Ectodermal cell (in vitro differentiated cells): ENCODE results near the gene ANKS3.

ENCODE experiments used
- H3K27ac ChIP-seq: 2 replicates; pipeline ENCODE4 v1.7.0; 2013; ENCODE audit warnings: mild to moderate bottlenecking, low read depth, low read length; ENCODE audit not compliant: insufficient read depth, poor library complexity, severe bottlenecking
- H3K27me3 ChIP-seq: 2 replicates; pipeline ENCODE4 v1.7.0; 2013; ENCODE audit warnings: mild to moderate bottlenecking, low read length; ENCODE audit not compliant: insufficient read depth, control insufficient read depth, poor library complexity, severe bottlenecking
- H3K36me3 ChIP-seq: one replicate; pipeline ENCODE4 v1.7.0; 2013; ENCODE audit warnings: low read length; ENCODE audit not compliant: control insufficient read depth, insufficient read depth
- H3K4me1 ChIP-seq: one replicate; pipeline ENCODE4 v1.7.0; 2013; ENCODE audit warnings: low read length; ENCODE audit not compliant: control insufficient read depth, insufficient read depth
- H3K4me3 ChIP-seq: 2 replicates; pipeline ENCODE4 v1.7.0; 2013; ENCODE audit warnings: low read depth, low read length, control low read depth; ENCODE audit not compliant: insufficient read depth
- H3K9me3 ChIP-seq: 2 replicates; pipeline ENCODE4 v1.7.0; 2013; ENCODE audit warnings: mild to moderate bottlenecking, low read length, moderate library complexity; ENCODE audit not compliant: control insufficient read depth
- WGBS, 2 experiments: methylation state at CpG; one replicate each; pipeline ENCODE4 v1.1.7; 2013; ENCODE audit warnings: missing lambda C conversion rate in 2 of 2; 5-methylcytosine and 5-hydroxymethylcytosine counted together

The ANKS3 gene

GRCh38 chr16:4726616-4727015 is 7.5 kb downstream of the ANKS3 start:
- no peaks in the 10 kb centered on the region for H3K4me1 ChIP-seq
- H3K27ac ChIP-seq = no peak overlapping the region
- no peaks in the 10 kb centered on the region for H3K27me3 ChIP-seq
- WGBS, 2 experiments = 95% methylated on average over 18 of the region's 18 CpGs
- H3K4me3 ChIP-seq = no peak overlapping the region
- no peaks in the 10 kb centered on the region for H3K9me3 ChIP-seq
- peaks cover 22% of the 10 kb centered on the region for H3K36me3 ChIP-seq

- Histone ChIP-seq H3K9me3 (no peaks in the 10 kb centered on the region), H3K36me3 (peaks cover 16% of the 10 kb centered on the region), H3K27ac (no peak overlapping the region), H3K27me3 (no peaks in the 10 kb centered on the region), H3K4me3 (no peak overlapping the region), H3K4me1 (no peaks in the 10 kb centered on the region)
- 95% methylated on average over 11 of the region's 11 CpGs for WGBS, 2 experiments
Measured at GRCh38 chr16:4724661-4725270, 9.3 kb downstream of the ANKS3 start.

DNA sequence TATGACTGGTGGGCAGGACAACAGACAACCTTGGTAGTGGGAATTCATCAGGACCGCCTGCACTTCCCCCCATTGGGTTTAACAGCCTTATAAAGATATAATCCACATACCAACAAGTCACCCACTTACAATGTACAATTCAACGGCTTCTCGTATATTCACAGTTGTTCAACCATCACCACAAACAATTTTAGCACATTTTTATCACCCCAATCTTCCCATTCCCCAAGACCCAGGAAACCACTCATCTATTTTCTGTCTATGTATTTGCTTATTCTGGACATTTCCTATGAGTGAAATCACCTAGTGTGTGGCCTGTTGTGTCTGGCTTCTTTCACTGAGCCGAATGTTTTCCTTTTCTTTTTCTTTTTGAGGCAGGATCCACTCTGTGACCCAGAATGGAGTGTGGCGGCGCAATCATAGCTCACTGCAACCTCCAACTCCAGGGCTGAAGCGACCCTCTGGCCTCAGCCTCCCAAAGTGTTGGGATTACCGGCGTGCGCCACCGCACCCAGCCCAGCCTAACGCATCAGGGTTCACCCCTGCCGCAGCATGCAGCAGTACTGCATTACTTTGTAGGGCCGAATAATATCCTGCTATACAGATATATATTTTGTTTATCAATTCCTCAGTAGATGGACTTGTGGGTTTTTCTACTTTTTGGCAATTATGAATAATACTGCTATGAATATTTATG is 10.9 kb downstream of the ANKS3 start:
- Histone ChIP-seq H3K4me1 (no peaks in the 10 kb centered on the region), H3K9me3 (no peaks in the 10 kb centered on the region), H3K36me3 (peaks cover 12% of the 10 kb centered on the region), H3K27ac (no peak overlapping the region), H3K27me3 (no peaks in the 10 kb centered on the region), H3K4me3 (no peak overlapping the region)
- WGBS, 2 experiments = 94 to 95% methylated on average over 13 to 14 of the region's 14 CpGs

DNA sequence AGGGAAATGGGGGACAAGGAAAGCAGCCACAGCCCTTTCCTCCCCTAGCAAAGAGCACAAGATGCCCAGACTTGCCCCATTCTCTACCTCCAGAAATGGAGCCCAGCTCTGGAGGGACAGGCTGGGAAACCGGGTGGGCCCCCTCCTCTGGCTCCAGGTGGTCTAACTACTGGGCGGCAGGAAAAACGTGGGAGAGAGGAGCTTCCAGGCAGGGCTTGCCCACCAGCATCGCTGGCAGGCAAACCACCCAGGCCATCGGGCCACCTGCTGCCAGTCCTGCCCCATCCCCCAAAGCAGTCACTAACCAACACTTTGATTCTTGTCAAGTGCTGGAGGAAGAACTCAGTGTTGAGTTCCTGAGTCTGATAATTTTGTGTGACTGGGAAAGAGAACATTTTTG is 15.6 kb downstream of the ANKS3 start:
- WGBS, 2 experiments = 48 to 57% methylated on average over 5 of the region's 5 CpGs
- H3K27ac ChIP-seq = no peak overlapping the region
- no peaks in the 10 kb centered on the region for H3K4me1 ChIP-seq
- no peaks in the 10 kb centered on the region for H3K9me3 ChIP-seq
- H3K27me3 ChIP-seq = no peaks in the 10 kb centered on the region
- H3K36me3 ChIP-seq = peaks cover 9% of the 10 kb centered on the region
- no peak overlapping the region for H3K4me3 ChIP-seq

- Histone ChIP-seq H3K4me3 (no peak overlapping the region), H3K27ac (no peak overlapping the region), H3K27me3 (no peaks in the 10 kb centered on the region), H3K9me3 (no peaks in the 10 kb centered on the region), H3K36me3 (peaks cover 15% of the 10 kb centered on the region), H3K4me1 (no peaks in the 10 kb centered on the region)
- WGBS, 2 experiments = 86 to 88% methylated on average over 2 of the region's 2 CpGs
Measured at GRCh38 chr16:4714996-4715395, 19.1 kb downstream of the ANKS3 start.

- Histone ChIP-seq H3K27ac (no peak overlapping the region), H3K4me1 (no peaks in the 10 kb centered on the region), H3K4me3 (no peak overlapping the region), H3K36me3 (peaks cover 15% of the 10 kb centered on the region), H3K9me3 (no peaks in the 10 kb centered on the region), H3K27me3 (no peaks in the 10 kb centered on the region)
- WGBS, 2 experiments = 69 to 75% methylated on average over 18 of the region's 18 CpGs
Measured at GRCh38 chr16:4713663-4714501, 20.2 kb downstream of the ANKS3 start.

- H3K36me3 ChIP-seq = peaks cover 19% of the 10 kb centered on the region
- no peaks in the 10 kb centered on the region for H3K4me1 ChIP-seq
- 95 to 99% methylated on average over 2 to 4 of the region's 4 CpGs for WGBS, 2 experiments
- H3K27ac ChIP-seq = no peak overlapping the region
- H3K4me3 ChIP-seq = no peak overlapping the region
- no peaks in the 10 kb centered on the region for H3K9me3 ChIP-seq
- H3K27me3 ChIP-seq = no peaks in the 10 kb centered on the region
Measured at GRCh38 chr16:4709481-4709880, 24.6 kb downstream of the ANKS3 start.

- H3K4me1 ChIP-seq = no peaks in the 10 kb centered on the region
- no peaks in the 10 kb centered on the region for H3K27me3 ChIP-seq
- WGBS, 2 experiments = 84 to 92% methylated on average over 7 of the region's 7 CpGs
- H3K36me3 ChIP-seq = peaks cover 7% of the 10 kb centered on the region
- no peaks in the 10 kb centered on the region for H3K9me3 ChIP-seq
- no peak overlapping the region for H3K4me3 ChIP-seq
- H3K27ac ChIP-seq = no peak overlapping the region
Measured at GRCh38 chr16:4706871-4707270, 27.2 kb downstream of the ANKS3 start.

DNA sequence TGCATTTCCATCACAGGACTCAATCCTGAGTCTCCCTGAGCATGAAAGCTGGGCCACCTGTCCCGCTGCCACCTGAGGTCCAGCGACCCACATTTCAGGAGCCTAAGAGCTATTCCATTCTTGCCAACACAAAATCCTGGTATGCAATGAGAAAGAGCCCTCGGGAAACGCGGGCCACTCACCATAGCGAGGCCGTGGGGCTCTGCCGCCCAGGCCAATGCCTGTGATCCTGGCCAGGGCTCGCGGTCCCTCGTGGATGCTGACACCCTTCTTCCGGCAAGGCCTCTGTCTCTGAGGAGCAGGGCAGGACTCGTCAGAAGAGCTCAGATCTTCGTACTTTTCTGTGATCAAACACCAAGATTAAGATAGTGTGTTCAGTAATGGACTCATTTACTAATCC is 29.2 kb downstream of the ANKS3 start:
- Histone ChIP-seq H3K4me3 (no peak overlapping the region), H3K27ac (no peak overlapping the region), H3K9me3 (no peaks in the 10 kb centered on the region), H3K4me1 (no peaks in the 10 kb centered on the region), H3K36me3 (peaks cover 17% of the 10 kb centered on the region), H3K27me3 (no peaks in the 10 kb centered on the region)
- WGBS, 2 experiments = 95 to 96% methylated on average over 14 of the region's 14 CpGs

GRCh38 chr16:4704491-4704890 is 29.6 kb downstream of the ANKS3 start:
- Histone ChIP-seq H3K4me1 (no peaks in the 10 kb centered on the region), H3K27ac (no peak overlapping the region), H3K4me3 (no peak overlapping the region), H3K9me3 (no peaks in the 10 kb centered on the region), H3K27me3 (no peaks in the 10 kb centered on the region), H3K36me3 (peaks cover 21% of the 10 kb centered on the region)
- 94 to 96% methylated on average over 8 of the region's 8 CpGs for WGBS, 2 experiments
